Psoas muscle (tissue), 8 donors: ENCODE data around the gene FBLN7. TPM values are rescaled to one million over a fixed set of nuclear protein-coding genes. Genes with fewer than 3 reads are reported as not detected.

Experiments
- ATAC-seq, 4 donors: fragments of 200-7000 bp; cut with Tn5 transposase; one replicate each; pipeline ENCODE4 v1.9.1; 2020; ENCODE audit warnings: moderate library complexity in 3 of 4, mild to moderate bottlenecking in 2 of 4
- DNase-seq, 2 donors: peaks; one replicate each; pipeline ENCODE4 v3.0.0-alpha.2; 2020
- H3K27ac ChIP-seq: fragments of 200-600 bp; one replicate; pipeline ENCODE4 v1.8.0; 2022
- H3K27me3 ChIP-seq, 3 donors: fragments of 200-600 bp in 1 of 3; one replicate each; pipeline versions ENCODE4 v1.6.1 to v1.8.0; 2013 to 2022; ENCODE audit warnings: low read length in 2 of 3, mild to moderate bottlenecking in 2 of 3, moderate library complexity in 1 of 3; ENCODE audit not compliant: insufficient read depth in 3 of 3
- H3K36me3 ChIP-seq, 2 donors: fragments of 200-600 bp in 1 of 2; one replicate each; pipeline versions ENCODE4 v1.6.1 to v1.8.0; 2013 to 2022; ENCODE audit warnings: low read depth in 1 of 2, mild to moderate bottlenecking in 1 of 2, moderate library complexity in 1 of 2; ENCODE audit not compliant: insufficient read depth in 1 of 2
- H3K4me1 ChIP-seq: fragments of 200-600 bp; one replicate; pipeline ENCODE4 v1.8.0; 2022
- H3K4me3 ChIP-seq: fragments of 200-600 bp; one replicate; pipeline ENCODE4 v1.8.0; 2022; ENCODE audit warnings: mild to moderate bottlenecking
- H3K9me3 ChIP-seq: fragments of 200-600 bp; one replicate; pipeline ENCODE4 v1.8.0; 2022
- CTCF ChIP-seq: fragments of 200-600 bp; IDR thresholded peaks from one replicate; pipeline ENCODE4 v1.8.0; 2022; ENCODE audit warnings: antibody characterized with exemption
- WGBS, 3 donors: extraction: QIAGEN DNeasy Blood & Tissue Kit; methylation state at CpG; one replicate each; pipeline versions ENCODE4 v1.1.6 to v1.1.7; 2013; 5-methylcytosine and 5-hydroxymethylcytosine counted together
- intact Hi-C, 2 donors: fragments of 100-400 bp; cut with DNase I; formaldehyde crosslinking; loops; one replicate each; pipeline versions ENCODE4 v1.11.0 to v1.14.2; 2022
- polyA plus RNA-seq, 3 donors: library from polyadenylated mRNA; stranded (reverse); fragments of 200-250 nt; gene quantifications; one replicate each; pipeline ENCODE4 v1.2.3, GENCODE V29; 2013
- total RNA-seq, 4 donors: library from RNA; stranded (reverse); fragmentation: NEBNext Ultra II Directional in 2 of 4; extraction: Animal tissue kit (Norgen Biotek cat#: 25700) in 2 of 4; gene quantifications; one replicate each; pipeline versions ENCODE4 v1.2.1 to v1.2.4, GENCODE V29; 2021 to 2023
- donor health status: healthy with polysubstance abuse.
- donor health status: DM: no; HTN: no; CAD: no; lungs with moderate emphysema.
- donor health status: Bipolar disorder and iron deficiency.
- donor health status: healthy.
- donor health status: DM: yes; HTN: yes; CAD: no.
- donor health status: DM: no; HTN: no; CAD: no.
- donor health status: DM: no; HTN: no; CAD: no.
- donor health status: DM: yes; HTN: yes; CAD: no.

The FBLN7 gene
- total and polyA plus RNA-seq, 7 donors, result 0.18 to 1.2 (median 0.31) TPM

GRCh38 chr2:112151701-112152440 is 13.7 kb downstream of the FBLN7 start:
- no peak for TF ChIP-seq CTCF
- H3K4me3 ChIP-seq, result no peak overlapping the region
- H3K27ac ChIP-seq, result no peak overlapping the region
- no peaks in the 10 kb centered on the region for H3K9me3 ChIP-seq
- peaks cover 0 to 36% (median 0%) of the 10 kb centered on the region in 3 donors for H3K27me3 ChIP-seq
- no peaks in the 10 kb centered on the region for H3K36me3 ChIP-seq
- no peak for DNase-seq
- no peak for ATAC-seq
- no peaks in the 10 kb centered on the region for H3K4me1 ChIP-seq
- WGBS, 3 donors, result 93 to 95% (median 94%) methylated on average over 18 of the region's 18 CpGs
- intact Hi-C loops, result no loop called here

- intact Hi-C loops, result no loop called here
- Histone ChIP-seq H3K36me3 (no peaks in the 10 kb centered on the region), H3K4me1 (no peaks in the 10 kb centered on the region), H3K27ac (no peak overlapping the region), H3K27me3 (peaks cover 0 to 31% (median 0%) of the 10 kb centered on the region in 3 donors), H3K9me3 (no peaks in the 10 kb centered on the region), H3K4me3 (no peak overlapping the region)
- 87 to 97% (median 90%) methylated on average over 10 of the region's 10 CpGs for WGBS, 3 donors
- TF ChIP-seq CTCF, result no peak
- DNase-seq (no peak), ATAC-seq (no peak)
Measured at GRCh38 chr2:112152476-112153178, 14.4 kb downstream of the FBLN7 start.

- peaks cover 0 to 26% (median 0%) of the 10 kb centered on the region in 3 donors for H3K27me3 ChIP-seq
- no peaks in the 10 kb centered on the region for H3K9me3 ChIP-seq
- WGBS, 3 donors, result 79 to 91% (median 82%) methylated on average over 12 of the region's 12 CpGs
- intact Hi-C loops, result no loop called here
- no peak for TF ChIP-seq CTCF
- DNase-seq, result no peak
- no peaks in the 10 kb centered on the region for H3K4me1 ChIP-seq
- no peak overlapping the region for H3K4me3 ChIP-seq
- no peaks in the 10 kb centered on the region for H3K36me3 ChIP-seq
- H3K27ac ChIP-seq, result no peak overlapping the region
- ATAC-seq, result peak in 1 of 4 donors; percentile 27
Measured at GRCh38 chr2:112153179-112153490, 14.9 kb downstream of the FBLN7 start.

DNA sequence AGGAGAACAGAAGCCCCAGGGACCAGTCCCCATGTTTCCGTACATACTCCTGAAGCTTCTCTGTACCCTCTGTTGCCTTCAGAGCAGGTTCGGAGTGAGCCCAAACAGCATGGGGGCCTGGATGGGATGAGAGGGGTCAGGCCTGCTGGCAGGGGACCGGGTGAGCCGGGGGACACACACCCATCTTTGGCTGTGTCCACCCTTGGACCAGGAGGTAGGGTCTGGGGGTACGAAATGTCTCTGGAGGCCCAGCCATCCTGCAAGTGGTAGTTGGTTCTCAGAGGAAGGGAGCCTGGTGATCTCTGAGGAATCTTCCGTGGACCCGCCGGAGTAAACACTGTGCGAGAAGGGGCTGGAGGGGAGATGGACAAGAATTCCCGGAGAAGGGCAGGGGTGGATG is 15.3 kb downstream of the FBLN7 start:
- Histone ChIP-seq H3K27ac (no peak overlapping the region), H3K4me3 (no peak overlapping the region), H3K27me3 (peaks cover 0 to 26% (median 0%) of the 10 kb centered on the region in 3 donors), H3K9me3 (no peaks in the 10 kb centered on the region), H3K36me3 (no peaks in the 10 kb centered on the region), H3K4me1 (no peaks in the 10 kb centered on the region)
- intact Hi-C loops, result no loop called here
- DNase-seq (no peak), ATAC-seq (no peak)
- 95 to 98% (median 96%) methylated on average over 10 of the region's 10 CpGs for WGBS, 3 donors
- TF ChIP-seq CTCF, result no peak
